SJSA1 (cell line): ENCODE measurements around the gene SLC2A1. TPM values are rescaled to one million over a fixed set of nuclear protein-coding genes. Genes with fewer than 3 reads are reported as not detected.
A peak's percentile ranks its signal among the peaks of the same experiment; 100 is the strongest.

Experiments
- DNase-seq, 2 experiments: peaks; one replicate each; pipeline ENCODE4 v3.0.0-alpha.2; 2015 to 2020; ENCODE audit warnings: low spot score in 2 of 2, low read depth in 1 of 2
- H3K27ac ChIP-seq: fragments of 250-450 bp; sonication (Bioruptor Pico); 2 replicates; pipeline ENCODE4 v1.5.1; 2020; ENCODE audit warnings: mild to moderate bottlenecking, moderate library complexity
- H3K27me3 ChIP-seq: fragments of 250-450 bp; sonication (Bioruptor Pico); replicated peaks from 2 replicates; pipeline ENCODE4 v1.5.1; 2020; ENCODE audit warnings: mild to moderate bottlenecking, moderate library complexity
- H3K36me3 ChIP-seq: fragments of 250-450 bp; sonication (Bioruptor Pico); 2 replicates; pipeline ENCODE4 v1.5.1; 2020; ENCODE audit warnings: mild to moderate bottlenecking
- H3K4me1 ChIP-seq: fragments of 250-450 bp; sonication (Bioruptor Pico); replicated peaks from 2 replicates; pipeline ENCODE4 v1.6.1; 2021; ENCODE audit warnings: mild to moderate bottlenecking
- H3K4me3 ChIP-seq: fragments of 250-450 bp; sonication (Bioruptor Pico); 2 replicates; pipeline ENCODE4 v1.5.1; 2020; ENCODE audit warnings: mild to moderate bottlenecking
- H3K9me3 ChIP-seq: fragments of 250-450 bp; sonication (Bioruptor Pico); replicated peaks from 2 replicates; pipeline ENCODE4 v1.5.1; 2020; ENCODE audit warnings: mild to moderate bottlenecking
- total RNA-seq: library from RNA; depleted of rRNA; stranded (reverse); fragments of >200 nt; shearing (Covaris generic); gene quantifications from 2 replicates; pipeline ENCODE4 v1.2.3, GENCODE V29; 2014

The SLC2A1 gene
- total RNA-seq, 1 experiment from 2014 or later, result 173 TPM

- no peaks in the 10 kb centered on the region for H3K9me3 ChIP-seq
- H3K27ac ChIP-seq, result no peak overlapping the region
- peaks cover 87% of the 10 kb centered on the region for H3K4me1 ChIP-seq
- H3K27me3 ChIP-seq, result no peaks in the 10 kb centered on the region
- no peak for DNase-seq
- H3K36me3 ChIP-seq, result peaks cover 48% of the 10 kb centered on the region
- no peak overlapping the region for H3K4me3 ChIP-seq
These were observed 12.4 kb downstream of the SLC2A1 start for GRCh38 chr1:42946120-42946898.

DNA sequence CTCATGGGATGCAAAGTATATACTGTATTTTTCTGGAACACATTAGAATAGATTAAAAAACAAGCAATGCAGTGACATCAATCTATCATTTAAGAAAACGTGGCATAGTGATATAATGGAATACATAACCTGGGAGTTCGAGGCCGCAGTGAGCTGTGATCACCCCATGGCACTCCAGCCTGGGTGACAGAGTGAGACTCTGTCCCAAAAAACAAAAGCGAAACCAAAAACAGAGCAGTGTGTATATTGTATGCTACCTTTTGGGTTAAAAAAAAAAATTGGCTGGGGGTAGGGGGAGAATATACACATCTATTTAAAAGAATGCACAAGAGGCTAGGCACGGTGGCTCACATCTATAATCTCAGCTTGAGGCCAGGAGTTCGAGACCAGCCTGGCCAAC is 13.5 kb downstream of the SLC2A1 start:
- Histone ChIP-seq H3K27ac (no peak overlapping the region), H3K4me1 (peaks cover 87% of the 10 kb centered on the region)

GRCh38 chr1:42944246-42944928 is 14.3 kb downstream of the SLC2A1 start:
- no peak for DNase-seq
- no peak overlapping the region for H3K27ac ChIP-seq
- no peaks in the 10 kb centered on the region for H3K9me3 ChIP-seq
- H3K4me3 ChIP-seq, result no peak overlapping the region
- peaks cover 87% of the 10 kb centered on the region for H3K4me1 ChIP-seq
- H3K27me3 ChIP-seq, result no peaks in the 10 kb centered on the region
- H3K36me3 ChIP-seq, result peaks cover 47% of the 10 kb centered on the region

More for the DNA sequence above, 13.5 kb downstream of the SLC2A1 start:
- H3K4me3 ChIP-seq, result no peak overlapping the region
- DNase-seq, result no peak
- H3K36me3 ChIP-seq, result peaks cover 42% of the 10 kb centered on the region
- no peaks in the 10 kb centered on the region for H3K9me3 ChIP-seq
- no peaks in the 10 kb centered on the region for H3K27me3 ChIP-seq

- Histone ChIP-seq H3K9me3 (no peaks in the 10 kb centered on the region), H3K27ac (no peak overlapping the region), H3K4me3 (no peak overlapping the region), H3K4me1 (peaks cover 87% of the 10 kb centered on the region), H3K27me3 (no peaks in the 10 kb centered on the region), H3K36me3 (peaks cover 54% of the 10 kb centered on the region)
- no peak for DNase-seq
These were observed 14.9 kb downstream of the SLC2A1 start for GRCh38 chr1:42943728-42944127.

DNA sequence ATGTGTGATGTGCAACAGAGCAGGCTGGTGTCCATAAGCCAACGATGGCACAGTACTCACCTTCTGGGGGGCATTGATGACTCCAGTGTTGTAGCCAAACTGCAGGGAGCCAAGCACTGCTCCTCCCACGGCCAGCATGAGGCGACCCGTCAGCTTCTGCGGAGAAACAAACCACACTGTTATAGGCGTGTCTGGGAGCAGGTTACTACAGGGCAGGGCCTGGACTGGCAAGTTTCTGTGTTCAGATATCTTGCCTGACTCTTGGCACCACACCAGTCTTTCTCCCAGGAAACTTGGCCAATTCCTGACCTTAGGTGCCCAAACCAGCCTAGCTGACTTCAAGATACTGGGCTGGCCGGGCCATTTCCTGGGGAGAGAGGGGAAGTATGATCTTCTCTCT is 15.5 kb downstream of the SLC2A1 start:
- no peak overlapping the region for H3K4me3 ChIP-seq
- no peak overlapping the region for H3K27ac ChIP-seq
- H3K9me3 ChIP-seq, result no peaks in the 10 kb centered on the region
- peaks cover 87% of the 10 kb centered on the region for H3K4me1 ChIP-seq
- DNase-seq, result no peak
- no peaks in the 10 kb centered on the region for H3K27me3 ChIP-seq
- peaks cover 55% of the 10 kb centered on the region for H3K36me3 ChIP-seq

DNA sequence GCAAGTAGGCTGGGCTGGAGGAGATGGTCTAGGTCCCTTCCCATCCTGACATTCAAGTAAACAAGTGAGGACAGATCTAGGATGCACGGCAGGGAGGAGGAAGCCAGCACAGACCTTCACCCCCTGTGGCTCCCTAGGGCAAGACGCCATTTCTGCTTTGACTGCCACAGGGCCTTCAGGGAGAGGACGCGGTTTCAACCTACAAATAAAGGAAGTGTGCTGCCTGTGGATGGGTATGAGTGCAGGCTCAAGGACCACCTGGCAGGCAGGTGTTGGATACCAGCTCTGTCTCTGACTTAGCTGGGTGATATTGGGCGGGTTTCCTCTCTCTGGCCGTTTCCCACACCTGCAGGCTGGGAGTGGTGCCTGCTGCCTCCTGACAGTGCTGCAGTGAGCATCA is 16.2 kb downstream of the SLC2A1 start:
- Histone ChIP-seq H3K36me3 (peaks cover 55% of the 10 kb centered on the region), H3K9me3 (no peaks in the 10 kb centered on the region), H3K27me3 (no peaks in the 10 kb centered on the region), H3K4me1 (peaks cover 88% of the 10 kb centered on the region), H3K4me3 (no peak overlapping the region), H3K27ac (peak overlapping the region; percentile 96)
- no peak for DNase-seq

DNA sequence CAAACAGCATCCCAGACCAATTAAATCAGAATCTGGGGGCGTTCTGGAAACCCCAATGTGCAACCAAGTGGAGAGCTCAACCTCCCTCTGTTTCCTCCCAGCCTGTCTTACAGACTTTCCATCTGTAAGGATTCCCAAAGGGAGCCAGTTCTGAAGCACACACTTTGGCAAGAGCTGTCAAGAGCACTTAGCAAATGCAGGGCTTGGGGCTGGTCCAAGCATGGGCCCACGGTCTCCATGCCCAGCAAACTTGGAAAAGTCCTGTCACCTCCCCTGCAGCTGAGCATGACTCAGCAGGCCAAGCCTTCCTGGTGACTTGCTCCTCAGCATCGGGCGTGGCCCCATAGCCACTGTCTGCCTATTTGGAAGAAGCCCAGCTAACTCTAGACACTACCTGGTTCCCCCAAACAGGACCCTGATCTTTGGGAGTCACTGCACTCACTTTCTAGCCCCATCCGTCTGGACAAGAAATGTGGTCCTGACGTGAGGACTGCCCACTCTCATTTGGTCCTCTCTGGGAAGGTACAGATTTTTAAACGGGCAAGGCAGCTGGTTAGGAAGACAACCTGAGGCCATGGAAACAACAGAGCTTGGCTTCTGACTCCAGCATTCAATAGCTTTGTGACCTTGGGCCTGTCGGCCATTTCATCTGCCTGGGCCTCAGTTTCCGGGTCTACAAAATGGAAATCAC is 16.9 kb downstream of the SLC2A1 start:
- Histone ChIP-seq H3K4me3 (no peak overlapping the region), H3K4me1 (peaks cover 89% of the 10 kb centered on the region), H3K27ac (peak overlapping the region; percentile 96), H3K36me3 (peaks cover 60% of the 10 kb centered on the region), H3K27me3 (no peaks in the 10 kb centered on the region), H3K9me3 (no peaks in the 10 kb centered on the region)
- peak; percentile 82 to 92 for DNase-seq

GRCh38 chr1:42940851-42941639 is 17.6 kb downstream of the SLC2A1 start:
- Histone ChIP-seq H3K4me1 (peaks cover 89% of the 10 kb centered on the region), H3K36me3 (peaks cover 54% of the 10 kb centered on the region), H3K27me3 (no peaks in the 10 kb centered on the region), H3K9me3 (no peaks in the 10 kb centered on the region), H3K27ac (peak overlapping the region; percentile 96), H3K4me3 (no peak overlapping the region)
- DNase-seq, result peak; percentile 98 to 99

DNA sequence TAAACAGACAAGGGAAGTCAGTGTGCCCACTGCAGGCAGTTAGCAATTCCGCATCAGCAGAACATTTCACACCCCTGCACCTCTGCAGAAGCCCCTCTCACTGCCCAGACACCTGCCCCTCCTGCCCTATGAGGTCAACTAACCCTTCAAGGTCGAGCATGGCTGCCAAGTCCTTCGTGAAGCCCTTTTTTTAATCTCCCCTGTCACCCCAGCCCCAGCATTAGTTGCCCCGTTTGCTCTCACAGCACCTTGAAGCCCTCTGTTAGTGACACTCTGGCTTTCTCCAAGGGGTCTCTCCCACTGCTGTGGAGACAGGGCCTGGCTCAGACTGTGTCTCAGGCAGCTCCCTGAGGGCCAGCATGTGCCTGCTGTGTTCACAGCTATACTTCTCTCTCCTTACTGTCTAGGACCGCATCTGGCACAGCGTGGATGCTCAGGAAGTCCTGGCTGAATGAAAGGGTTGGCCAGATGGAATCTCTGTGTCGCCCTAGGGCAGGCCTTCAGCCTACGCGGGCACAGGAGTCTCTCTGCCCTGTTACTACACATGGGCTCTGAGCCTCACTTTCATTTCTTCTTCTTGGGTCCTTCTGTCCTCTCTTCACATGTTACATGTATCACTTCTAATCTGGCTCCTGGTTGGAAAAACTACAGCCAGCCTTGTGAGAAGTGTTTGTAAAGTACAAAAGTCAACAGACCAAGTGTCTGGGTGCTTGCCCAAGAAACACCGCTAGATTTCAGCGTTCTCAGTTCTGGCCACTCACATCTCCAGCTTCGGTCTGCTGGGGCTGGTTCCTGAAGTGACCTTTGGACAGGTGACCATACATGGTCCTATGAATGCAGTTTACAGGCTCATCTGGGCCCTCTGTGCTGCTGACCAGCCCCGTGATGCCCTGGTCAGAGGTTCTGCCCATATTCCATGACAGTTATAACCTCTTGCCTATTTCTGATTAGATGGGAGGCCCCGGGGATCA is 19.7 kb downstream of the SLC2A1 start:
- H3K27me3 ChIP-seq, result no peaks in the 10 kb centered on the region
- H3K27ac ChIP-seq, result peak overlapping the region; percentile 96
- no peak for DNase-seq
- H3K4me3 ChIP-seq, result no peak overlapping the region
- no peaks in the 10 kb centered on the region for H3K9me3 ChIP-seq
- peaks cover 99% of the 10 kb centered on the region for H3K4me1 ChIP-seq
- peaks cover 75% of the 10 kb centered on the region for H3K36me3 ChIP-seq

- H3K27me3 ChIP-seq, result no peaks in the 10 kb centered on the region
- peak overlapping the region; percentile 96 for H3K27ac ChIP-seq
- no peak for DNase-seq
- H3K4me1 ChIP-seq, result peaks cover 94% of the 10 kb centered on the region
- H3K4me3 ChIP-seq, result no peak overlapping the region
- H3K36me3 ChIP-seq, result peaks cover 82% of the 10 kb centered on the region
- no peaks in the 10 kb centered on the region for H3K9me3 ChIP-seq
These were observed 20.6 kb downstream of the SLC2A1 start for GRCh38 chr1:42937836-42938644.

GRCh38 chr1:42937141-42937696 is 21.4 kb downstream of the SLC2A1 start:
- Histone ChIP-seq H3K27me3 (no peaks in the 10 kb centered on the region), H3K9me3 (no peaks in the 10 kb centered on the region), H3K4me3 (no peak overlapping the region), H3K36me3 (peaks cover 80% of the 10 kb centered on the region), H3K4me1 (peaks cover 94% of the 10 kb centered on the region), H3K27ac (peak overlapping the region; percentile 96)
- DNase-seq, result peak in 1 of 2 experiments; percentile 54
